Suprapubic skin (tissue), 4 donors: ENCODE measurements around the gene ENKD1. TPM values are rescaled to one million over a fixed set of nuclear protein-coding genes. Genes with fewer than 3 reads are reported as not detected.
A peak's percentile ranks its signal among the peaks of the same experiment; 100 is the strongest.
"Not testable (repeated sequence)": the region's sequence is repeated elsewhere in the genome, so short reads cannot be mapped to it uniquely, and the experiment has no call there.

Experiments used
- DNase-seq, 2 donors: peaks; one replicate each; pipeline ENCODE4 v3.0.0-alpha.2; 2019; ENCODE audit warnings: low spot score in 2 of 2
- H3K27ac ChIP-seq: fragments of 200-600 bp; sonication (generic); one replicate; pipeline ENCODE4 v1.5.1; 2019
- H3K27me3 ChIP-seq: fragments of 200-600 bp; sonication (generic); one replicate; pipeline ENCODE4 v1.5.1; 2019
- H3K36me3 ChIP-seq: fragments of 200-600 bp; sonication (generic); one replicate; pipeline ENCODE4 v1.5.1; 2019
- H3K4me1 ChIP-seq: fragments of 200-600 bp; sonication (generic); one replicate; pipeline ENCODE4 v1.5.1; 2019
- H3K4me3 ChIP-seq: fragments of 200-600 bp; sonication (generic); one replicate; pipeline ENCODE4 v1.5.1; 2019; ENCODE audit warnings: mild to moderate bottlenecking
- H3K9me3 ChIP-seq: fragments of 200-600 bp; sonication (generic); one replicate; pipeline ENCODE4 v1.5.1; 2019
- EP300 ChIP-seq: sonication (generic); formaldehyde crosslinking; IDR thresholded peaks from one replicate; pipeline ENCODE4 v1.6.1; 2017; ENCODE audit warnings: antibody characterized with exemption
- POLR2A ChIP-seq, 2 donors: fragments of 450-650 bp; IDR thresholded peaks; one replicate each; pipeline ENCODE4 v1.6.1; 2017; ENCODE audit warnings: antibody characterized with exemption in 2 of 2, mild to moderate bottlenecking in 2 of 2, moderate library complexity in 2 of 2
- POLR2AphosphoS5 ChIP-seq, 3 donors: sonication (generic); formaldehyde crosslinking; IDR thresholded peaks; one replicate each; pipeline ENCODE4 v1.6.1; 2017; ENCODE audit warnings: antibody characterized with exemption in 3 of 3
- WGBS: methylation state at CpG from one replicate; pipeline ENCODE4 v1.1.5; 2018; 5-methylcytosine and 5-hydroxymethylcytosine counted together
- total RNA-seq, 4 donors: library from RNA; depleted of rRNA; stranded (reverse); fragments of >200 nt; gene quantifications; one replicate each; pipeline ENCODE4 v1.1.0, GENCODE V29; 2016
- TF ChIP-seq, protein P1 (sequence below), 2 donors: fragments of 200-600 bp in 1 of 2; fragments of 450-650 bp in 1 of 2; sonication (generic) in 1 of 2; IDR thresholded peaks; one replicate each; pipeline ENCODE4 v1.5.1; 2016 to 2019; ENCODE audit warnings: antibody characterized with exemption in 2 of 2, mild to moderate bottlenecking in 1 of 2, moderate library complexity in 1 of 2

Gene ENKD1
- total RNA-seq, 4 donors from 2014 or later: 10.1 to 33.6 (median 13.7) TPM

DNA sequence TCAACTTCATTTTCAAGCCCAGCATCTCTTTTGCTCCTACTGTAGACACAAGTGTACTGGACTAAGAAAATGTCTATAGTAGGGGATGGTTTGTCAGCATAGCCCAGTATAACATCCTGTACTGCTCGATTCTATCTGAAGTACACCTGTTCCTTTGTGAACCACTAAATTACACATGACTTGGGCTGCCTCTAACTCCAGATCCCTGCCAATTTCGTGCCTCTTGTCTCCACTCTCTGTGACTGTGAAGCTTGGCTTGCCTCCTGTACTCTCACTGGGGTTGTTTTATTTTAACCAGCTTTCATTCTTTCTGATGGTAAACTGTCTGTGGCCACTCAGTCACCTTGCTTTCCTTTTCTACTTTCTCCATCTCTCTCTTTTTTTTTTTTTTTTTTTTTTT, 28.1 kb upstream of the ENKD1 start:
- 82% methylated on average over 2 of the region's 2 CpGs for WGBS
- peaks cover 3% of the 10 kb centered on the region for H3K4me1 ChIP-seq
- H3K9me3 ChIP-seq: no peaks in the 10 kb centered on the region
- no peak overlapping the region for H3K4me3 ChIP-seq
- no peak overlapping the region for H3K27ac ChIP-seq
- no peaks in the 10 kb centered on the region for H3K27me3 ChIP-seq
- TF ChIP-seq EP300 (no peak), POLR2A (IDR thresholded peaks at IDR 0.05) (no peak), POLR2AphosphoS5 (IDR thresholded peaks at IDR 0.05) (no peak)
- TF ChIP-seq, protein P1, sequence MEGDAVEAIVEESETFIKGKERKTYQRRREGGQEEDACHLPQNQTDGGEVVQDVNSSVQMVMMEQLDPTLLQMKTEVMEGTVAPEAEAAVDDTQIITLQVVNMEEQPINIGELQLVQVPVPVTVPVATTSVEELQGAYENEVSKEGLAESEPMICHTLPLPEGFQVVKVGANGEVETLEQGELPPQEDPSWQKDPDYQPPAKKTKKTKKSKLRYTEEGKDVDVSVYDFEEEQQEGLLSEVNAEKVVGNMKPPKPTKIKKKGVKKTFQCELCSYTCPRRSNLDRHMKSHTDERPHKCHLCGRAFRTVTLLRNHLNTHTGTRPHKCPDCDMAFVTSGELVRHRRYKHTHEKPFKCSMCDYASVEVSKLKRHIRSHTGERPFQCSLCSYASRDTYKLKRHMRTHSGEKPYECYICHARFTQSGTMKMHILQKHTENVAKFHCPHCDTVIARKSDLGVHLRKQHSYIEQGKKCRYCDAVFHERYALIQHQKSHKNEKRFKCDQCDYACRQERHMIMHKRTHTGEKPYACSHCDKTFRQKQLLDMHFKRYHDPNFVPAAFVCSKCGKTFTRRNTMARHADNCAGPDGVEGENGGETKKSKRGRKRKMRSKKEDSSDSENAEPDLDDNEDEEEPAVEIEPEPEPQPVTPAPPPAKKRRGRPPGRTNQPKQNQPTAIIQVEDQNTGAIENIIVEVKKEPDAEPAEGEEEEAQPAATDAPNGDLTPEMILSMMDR (IDR thresholded peaks at IDR 0.05): no peak
- DNase-seq: no peak
- no peaks in the 10 kb centered on the region for H3K36me3 ChIP-seq

DNA sequence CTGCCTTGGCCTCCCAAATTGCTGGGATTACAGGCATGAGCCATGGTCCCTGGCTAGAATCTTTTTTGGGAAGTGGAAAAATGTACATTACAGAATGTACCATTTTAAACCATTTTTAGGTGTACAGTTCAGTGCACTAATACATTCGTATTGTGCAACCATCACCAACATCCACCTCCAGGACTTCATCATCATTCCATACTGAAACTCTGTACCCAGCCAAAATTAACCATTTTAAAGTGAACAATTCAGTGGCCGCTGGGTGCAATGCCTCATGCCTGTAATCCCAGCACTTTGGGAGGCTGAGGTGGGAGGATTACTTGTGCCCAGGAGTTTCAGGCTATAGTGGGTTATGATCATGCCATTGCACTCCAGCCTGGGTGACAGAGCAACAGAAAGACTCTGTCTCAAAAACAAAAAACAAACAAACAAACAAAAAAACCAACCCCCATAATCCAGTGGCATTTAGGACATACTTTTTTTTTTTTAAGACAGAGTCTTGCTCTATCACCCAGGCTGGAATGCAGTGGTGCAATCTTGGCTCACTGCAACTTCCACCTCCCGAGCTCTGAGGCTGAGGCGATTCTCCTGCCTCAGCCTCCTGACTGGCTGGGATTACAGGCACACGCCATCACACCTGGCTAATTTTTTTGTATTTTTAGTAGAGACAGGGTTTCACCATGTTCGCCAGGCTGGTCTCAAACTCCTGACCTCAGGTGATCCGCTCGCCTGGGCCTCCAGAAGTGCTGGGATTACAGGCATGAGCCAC, 27.2 kb upstream of the ENKD1 start:
- not testable (repeated sequence) for H3K9me3 ChIP-seq, H3K27ac ChIP-seq, H3K4me3 ChIP-seq, H3K4me1 ChIP-seq, DNase-seq, H3K36me3 ChIP-seq, H3K27me3 ChIP-seq
- WGBS: 95% methylated on average over 8 of the region's 8 CpGs

GRCh38 chr16:67685388-67686112, 19.0 kb upstream of the ENKD1 start:
- Histone ChIP-seq H3K27ac (peak overlapping the region; percentile 27), H3K4me3 (no peak overlapping the region), H3K27me3 (no peaks in the 10 kb centered on the region), H3K4me1 (peaks cover 28% of the 10 kb centered on the region), H3K36me3 (peaks cover 13% of the 10 kb centered on the region), H3K9me3 (no peaks in the 10 kb centered on the region)
- DNase-seq: no peak
- TF ChIP-seq POLR2AphosphoS5 (IDR thresholded peaks at IDR 0.05) (no peak), POLR2A (IDR thresholded peaks at IDR 0.05) (no peak)
- TF ChIP-seq, protein P1 (IDR thresholded peaks at IDR 0.05): no peak
- WGBS: 74% methylated on average over 16 of the region's 17 CpGs

DNA sequence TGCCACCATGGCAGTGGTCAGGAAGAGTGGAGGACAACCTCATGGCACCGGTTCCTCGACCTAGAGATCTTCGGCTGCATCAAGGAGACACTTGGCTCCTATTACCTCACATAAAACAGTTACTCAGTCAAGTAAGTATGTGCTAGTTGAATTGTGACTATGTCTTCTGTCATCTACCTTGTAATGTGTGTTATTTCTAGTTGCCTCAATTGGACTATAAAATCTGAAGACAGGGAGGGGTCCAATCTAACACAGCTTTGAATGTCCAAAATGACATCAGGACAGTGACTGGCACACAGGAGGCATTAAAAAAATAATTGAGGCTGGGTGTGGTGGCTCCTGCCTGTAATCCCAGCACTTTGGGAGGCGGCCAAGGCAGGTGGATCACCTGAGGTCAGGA, 17.2 kb upstream of the ENKD1 start:
- H3K27ac ChIP-seq: no peak overlapping the region
- H3K9me3 ChIP-seq: no peaks in the 10 kb centered on the region
- peaks cover 28% of the 10 kb centered on the region for H3K4me1 ChIP-seq
- peaks cover 13% of the 10 kb centered on the region for H3K36me3 ChIP-seq
- TF ChIP-seq POLR2AphosphoS5 (IDR thresholded peaks at IDR 0.05): no peak
- no peak for TF ChIP-seq EP300
- TF ChIP-seq, protein P1 (IDR thresholded peaks at IDR 0.05): no peak
- no peak for TF ChIP-seq POLR2A (IDR thresholded peaks at IDR 0.05)
- H3K27me3 ChIP-seq: no peaks in the 10 kb centered on the region
- no peak overlapping the region for H3K4me3 ChIP-seq
- WGBS: 74% methylated on average over 4 of the region's 4 CpGs
- no peak for DNase-seq

GRCh38 chr16:67679935-67680897, 13.7 kb upstream of the ENKD1 start:
- Histone ChIP-seq H3K27ac (no peak overlapping the region), H3K27me3 (no peaks in the 10 kb centered on the region), H3K4me3 (no peak overlapping the region), H3K36me3 (peaks cover 14% of the 10 kb centered on the region), H3K4me1 (peaks cover 37% of the 10 kb centered on the region), H3K9me3 (no peaks in the 10 kb centered on the region)
- TF ChIP-seq POLR2A (IDR thresholded peaks at IDR 0.05): no peak
- TF ChIP-seq, protein P1 (IDR thresholded peaks at IDR 0.05): no peak
- no peak for TF ChIP-seq EP300
- TF ChIP-seq POLR2AphosphoS5 (IDR thresholded peaks at IDR 0.05): no peak
- no peak for DNase-seq
- 93% methylated on average over 10 of the region's 10 CpGs for WGBS
